ENCODE results near the gene VWCE.

The VWCE gene

GRCh38 chr11:61274084-61274483 lies 21.0 kb downstream of the VWCE start:
- TF ChIP-seq CTCF (IDR thresholded peaks at IDR 0.05; ENCODE audit: insufficient read depth, missing control alignments) = no peak
- no peak for DNase-seq (ENCODE audit: insufficient read length, low spot score)
- no peak for FAIRE-seq

- TF ChIP-seq CTCF (IDR thresholded peaks at IDR 0.05; ENCODE audit: insufficient read depth, missing control alignments) = no peak
- FAIRE-seq (no peak), DNase-seq (ENCODE audit: insufficient read length, low spot score) (no peak)
Measured at GRCh38 chr11:61273178-61274078, 21.7 kb downstream of the VWCE start.

- FAIRE-seq (no peak), DNase-seq (ENCODE audit: insufficient read length, low spot score) (no peak)
- no peak for TF ChIP-seq CTCF (IDR thresholded peaks at IDR 0.05; ENCODE audit: insufficient read depth, missing control alignments)
Measured at GRCh38 chr11:61272731-61273130, 22.4 kb downstream of the VWCE start.

GRCh38 chr11:61270354-61271076 lies 24.6 kb downstream of the VWCE start:
- TF ChIP-seq CTCF (IDR thresholded peaks at IDR 0.05; ENCODE audit: insufficient read depth, missing control alignments) = no peak
- DNase-seq (ENCODE audit: insufficient read length, low spot score) = no peak

GRCh38 chr11:61268588-61269250 lies 26.4 kb downstream of the VWCE start:
- no peak for TF ChIP-seq CTCF (IDR thresholded peaks at IDR 0.05; ENCODE audit: insufficient read depth, missing control alignments)
- DNase-seq (ENCODE audit: insufficient read length, low spot score) (no peak), FAIRE-seq (no peak)

More at GRCh38 chr11:61270354-61271076, 24.6 kb downstream of the VWCE start:
- FAIRE-seq = no peak

GRCh38 chr11:61267437-61267841 lies 27.7 kb downstream of the VWCE start:
- DNase-seq (ENCODE audit: insufficient read length, low spot score) (no peak), FAIRE-seq (no peak)
- no peak for TF ChIP-seq CTCF (IDR thresholded peaks at IDR 0.05; ENCODE audit: insufficient read depth, missing control alignments)
